GM12892 (cell line): Measurements from ENCODE around the gene MN1.

Experiments used
- DNase-seq: peaks from one replicate; pipeline ENCODE4 v3.0.0; 2011; ENCODE audit not compliant: insufficient read length
- FAIRE-seq: peaks from 2 replicates; lab custom pipeline; 2011; peaks lifted over from hg19 to GRCh38; lab: Jason Lieb, UNC
- POLR2A ChIP-seq: IDR thresholded peaks from 2 replicates; pipeline ENCODE4 v1.6.1; 2011; ENCODE audit warnings: low read depth, low read length, control low read depth
- POLR2AphosphoS5 ChIP-seq: IDR thresholded peaks from 2 replicates; pipeline ENCODE4 v1.6.1; 2011; ENCODE audit warnings: low read depth, low read length, control low read depth
- TAF1 ChIP-seq: IDR thresholded peaks from 2 replicates; pipeline ENCODE4 v1.6.1; 2011; ENCODE audit warnings: low read depth, mild to moderate bottlenecking, control low read depth, low read length, borderline replicate concordance

Gene MN1

DNA sequence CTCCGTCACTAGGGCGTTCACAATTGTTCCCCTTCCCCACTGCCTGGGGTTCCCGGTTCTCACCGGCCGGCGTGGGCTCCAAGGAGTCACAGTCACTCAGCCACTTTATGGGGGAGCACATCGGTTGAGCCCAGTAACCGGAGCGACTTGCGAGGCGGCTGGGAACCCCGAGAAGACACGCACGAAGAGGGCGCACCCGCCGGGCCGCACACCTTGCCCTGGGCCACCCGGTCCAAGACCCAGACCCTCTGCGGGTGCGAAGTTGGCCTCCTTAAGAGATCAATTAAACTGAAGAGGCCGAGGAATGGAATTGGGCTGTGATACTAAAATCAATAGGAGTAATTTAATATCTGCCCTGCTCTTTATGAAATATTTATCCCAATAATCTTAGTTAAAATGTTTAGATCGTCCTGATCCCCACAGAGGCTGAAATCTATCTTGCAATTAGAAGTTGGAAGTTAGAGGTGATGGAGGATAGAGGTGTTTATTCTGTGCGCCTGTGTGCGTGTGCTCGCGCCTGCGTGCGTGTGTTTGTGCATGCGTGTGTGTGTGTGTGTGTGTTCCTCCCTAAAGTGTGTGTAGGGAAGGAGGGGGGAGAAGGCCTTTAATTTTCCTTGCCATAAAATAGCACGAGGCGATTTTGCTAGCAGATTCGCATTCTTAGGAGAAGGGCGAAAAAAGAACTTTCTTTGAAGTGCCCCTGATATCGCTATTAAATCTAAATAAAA is 954 bp upstream of the MN1 start:
- no peak for TF ChIP-seq POLR2AphosphoS5
- TF ChIP-seq POLR2A: no peak
- TF ChIP-seq TAF1: no peak

DNA sequence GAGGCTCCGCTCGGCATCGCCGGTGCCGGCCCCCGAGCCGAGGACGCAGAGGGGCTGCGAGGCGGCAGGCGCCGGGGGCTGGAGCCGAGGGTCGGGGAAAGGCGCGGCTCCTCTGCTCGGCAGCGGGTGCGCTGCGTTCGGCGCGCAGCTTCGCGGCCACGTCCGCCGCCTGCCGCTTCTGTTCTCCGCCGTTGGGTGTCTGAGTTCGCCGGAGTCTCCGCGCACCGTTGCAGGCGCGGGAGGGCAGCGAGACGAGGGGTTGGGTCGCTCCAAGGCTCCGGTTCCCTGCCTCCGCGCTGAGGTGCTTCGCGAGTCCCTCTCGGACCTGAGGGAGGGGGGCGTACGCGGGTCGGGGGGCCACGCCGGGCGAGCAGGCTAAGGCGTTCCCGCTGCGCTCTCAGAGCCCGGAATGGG is 347 bp downstream of the MN1 start:
- TF ChIP-seq POLR2AphosphoS5 (no peak), POLR2A (no peak), TAF1 (no peak)
- FAIRE-seq: no peak
- DNase-seq: no peak

More for the DNA sequence above, 954 bp upstream of the MN1 start:
- no peak for DNase-seq
- no peak for FAIRE-seq

DNA sequence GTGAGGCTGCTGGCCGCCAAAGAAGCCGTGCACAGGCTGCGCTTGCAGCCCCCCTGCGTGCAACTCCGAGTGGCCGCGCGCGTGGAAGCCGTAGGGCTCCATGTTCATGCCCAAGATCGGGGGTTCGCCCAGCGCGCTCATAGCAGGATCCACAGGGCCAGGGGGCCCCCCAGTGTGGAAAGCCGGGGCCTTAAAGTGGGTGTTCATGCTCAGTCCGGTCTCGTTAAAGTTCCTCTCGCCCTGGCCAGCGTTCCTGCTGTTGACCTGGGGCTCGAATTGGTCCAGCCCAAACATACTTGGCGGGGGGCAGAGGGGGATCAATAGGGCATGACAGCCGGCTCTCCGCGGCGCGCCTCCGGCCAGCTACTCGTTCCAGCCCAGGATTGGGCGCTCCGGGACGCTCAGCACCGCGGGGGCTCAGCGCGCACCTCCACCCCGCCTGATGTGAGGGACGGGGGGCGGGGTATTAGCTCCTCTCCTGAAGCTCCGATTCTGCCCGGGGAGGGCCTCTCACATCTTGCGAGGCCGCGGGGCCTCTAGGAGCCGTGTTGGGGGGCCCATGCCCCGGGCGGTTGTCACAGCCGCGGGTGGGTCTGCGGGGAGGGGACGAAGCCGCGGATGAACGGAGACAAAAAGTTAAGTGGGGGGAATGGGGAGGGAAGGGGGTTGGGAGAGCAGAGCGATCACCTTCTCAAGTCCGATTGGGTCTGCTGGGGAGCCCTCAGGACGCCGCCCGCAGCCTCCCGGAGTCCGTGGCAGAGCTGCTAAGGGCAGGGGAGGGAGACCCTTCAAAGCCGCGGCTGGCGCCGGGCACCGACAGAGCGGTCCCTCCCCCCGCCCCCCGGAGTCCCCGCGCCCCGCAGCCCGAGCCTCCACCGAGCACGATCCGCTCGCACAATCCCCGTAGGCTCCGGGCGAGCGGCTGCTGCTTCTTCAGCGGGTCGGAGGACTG is 1.0 kb downstream of the MN1 start:
- TF ChIP-seq TAF1: no peak
- no peak for TF ChIP-seq POLR2A
- no peak for TF ChIP-seq POLR2AphosphoS5
- no peak for FAIRE-seq
- no peak for DNase-seq

DNA sequence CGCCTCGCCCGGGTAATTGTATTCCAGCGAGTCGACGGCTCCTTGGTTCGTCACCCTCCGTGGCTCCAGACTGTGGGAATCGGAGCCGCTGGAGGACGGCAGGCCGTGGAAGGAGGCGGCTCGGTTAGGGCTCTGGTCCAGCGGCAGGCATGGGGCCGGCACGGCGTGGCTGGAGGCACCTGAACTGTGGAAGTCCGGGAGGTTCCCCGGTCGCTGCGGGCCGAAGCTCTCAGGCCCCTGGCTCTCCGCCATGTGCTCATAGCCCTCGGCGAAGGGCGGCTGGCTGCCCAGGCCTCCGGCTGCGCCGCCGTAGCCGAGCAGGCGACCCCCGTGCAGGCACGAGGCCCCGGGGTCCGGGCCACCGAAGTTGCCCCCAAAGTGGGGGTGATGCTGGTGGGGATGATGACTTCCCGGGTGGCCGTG is 1.7 kb downstream of the MN1 start:
- DNase-seq (no peak), FAIRE-seq (no peak)

DNA sequence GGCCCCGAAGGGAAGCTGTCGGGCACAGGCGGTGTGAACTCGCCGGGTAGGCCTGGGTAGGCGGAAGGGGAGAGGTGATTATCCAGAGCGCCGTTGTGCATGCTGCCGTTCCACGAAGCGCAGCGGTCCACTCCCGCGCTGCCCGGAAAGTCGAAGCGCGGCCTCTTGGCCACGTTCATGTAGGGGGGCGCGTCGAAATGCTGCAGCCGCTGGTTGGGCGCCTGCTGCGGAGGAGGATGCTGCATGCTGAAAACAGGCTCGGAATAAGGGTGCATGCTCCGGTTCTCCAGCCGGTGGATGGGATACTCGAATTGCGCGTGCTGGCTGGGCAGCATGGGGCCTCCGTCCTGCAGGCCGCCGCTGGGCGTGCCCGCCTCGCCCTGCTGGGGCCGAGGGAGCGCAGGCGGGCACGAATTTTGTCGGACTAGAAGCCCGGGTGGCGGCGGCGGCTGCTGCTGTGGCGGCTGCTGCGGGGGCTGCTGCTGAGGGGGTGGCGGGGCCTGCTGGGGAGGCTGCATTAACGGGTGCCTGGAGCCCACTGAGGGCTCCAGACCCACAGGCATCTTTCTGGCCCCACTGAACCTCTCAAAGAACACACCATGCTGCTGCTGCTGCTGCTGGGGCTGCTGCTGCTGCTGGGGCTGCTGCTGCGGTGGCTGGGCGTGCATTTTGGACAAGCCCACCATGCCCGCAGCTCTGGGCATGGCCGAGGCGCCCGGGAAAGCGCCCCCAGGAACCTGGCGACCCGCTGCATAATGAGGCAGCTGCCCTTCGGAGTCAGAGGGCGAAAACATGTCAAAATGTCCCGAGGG is 2.3 kb downstream of the MN1 start:
- FAIRE-seq (no peak), DNase-seq (no peak)
- TF ChIP-seq POLR2A: no peak
- TF ChIP-seq TAF1: no peak
- no peak for TF ChIP-seq POLR2AphosphoS5

More for the DNA sequence above, 1.7 kb downstream of the MN1 start:
- TF ChIP-seq POLR2A (no peak), POLR2AphosphoS5 (no peak), TAF1 (no peak)

DNA sequence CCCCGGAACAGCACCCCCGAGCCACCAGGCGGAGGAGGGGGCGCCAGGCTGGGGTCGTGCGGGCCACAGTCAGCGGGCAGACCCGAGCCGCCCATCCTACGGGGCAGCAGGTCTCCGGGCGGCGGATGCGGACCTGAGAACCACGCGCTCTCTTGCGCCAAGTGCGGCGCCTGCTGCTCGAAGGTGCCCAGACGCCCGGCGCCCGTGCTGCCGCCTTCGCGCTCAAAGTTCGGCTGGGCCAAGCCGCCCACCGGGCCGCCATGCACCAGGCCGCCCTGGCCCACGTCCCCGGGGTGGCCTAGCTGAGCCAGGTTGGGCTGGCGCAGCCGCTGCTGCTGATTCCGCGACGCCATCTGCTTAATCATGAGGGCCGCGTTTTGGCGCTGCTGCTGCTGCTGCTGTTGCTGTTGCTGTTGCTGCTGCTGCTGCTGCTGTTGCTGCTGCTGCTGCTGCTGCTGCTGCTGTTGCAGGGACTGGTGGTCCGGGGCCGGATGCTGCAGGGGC is 3.0 kb downstream of the MN1 start:
- FAIRE-seq: no peak
- TF ChIP-seq TAF1: no peak
- TF ChIP-seq POLR2AphosphoS5: no peak
- TF ChIP-seq POLR2A: no peak
- DNase-seq: no peak

DNA sequence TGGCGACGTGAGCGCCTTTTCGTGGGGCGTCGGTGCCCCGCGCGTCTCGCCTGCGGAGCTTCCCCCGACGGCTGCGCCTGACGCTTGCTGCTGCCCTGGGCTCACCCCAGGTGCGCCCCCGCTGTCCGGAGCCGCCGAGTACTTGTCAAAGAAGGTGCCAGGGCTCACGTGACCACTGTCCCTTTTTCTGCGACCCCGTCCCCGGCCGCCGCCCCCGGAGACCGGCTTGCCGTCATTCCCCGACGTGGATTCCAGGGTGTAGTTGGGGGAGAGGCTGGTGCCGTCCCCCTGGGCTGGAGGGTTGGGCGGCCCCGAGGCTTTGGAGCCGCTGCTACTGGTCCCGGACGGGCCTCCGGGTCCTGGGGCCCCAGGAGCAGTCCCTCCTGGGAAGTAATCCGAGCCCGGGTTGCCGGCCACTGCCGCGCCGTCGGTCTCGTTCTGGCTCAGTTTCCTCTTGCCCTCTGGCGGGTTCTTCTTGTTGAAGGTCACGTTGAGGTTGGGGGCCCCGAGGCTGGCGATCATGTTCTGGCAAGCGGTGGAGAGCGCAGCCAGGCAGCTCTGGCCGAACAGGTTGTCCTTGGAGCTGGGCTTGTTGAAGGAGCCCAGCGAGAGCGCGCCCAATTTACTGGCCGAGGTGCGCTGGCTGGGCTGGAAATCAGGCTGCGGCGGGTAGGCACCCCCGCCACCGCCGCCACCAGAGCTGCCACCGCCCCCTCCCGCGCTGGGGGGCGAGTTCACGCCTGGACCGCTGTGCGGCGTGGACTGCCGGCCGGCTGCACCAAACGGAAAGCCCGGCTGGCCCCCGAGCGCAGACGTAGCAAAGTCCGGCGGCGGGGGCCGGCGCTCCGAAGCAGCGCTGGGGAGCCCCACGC is 3.8 kb downstream of the MN1 start:
- TF ChIP-seq TAF1 (no peak), POLR2A (no peak), POLR2AphosphoS5 (no peak)
- DNase-seq (no peak), FAIRE-seq (no peak)

DNA sequence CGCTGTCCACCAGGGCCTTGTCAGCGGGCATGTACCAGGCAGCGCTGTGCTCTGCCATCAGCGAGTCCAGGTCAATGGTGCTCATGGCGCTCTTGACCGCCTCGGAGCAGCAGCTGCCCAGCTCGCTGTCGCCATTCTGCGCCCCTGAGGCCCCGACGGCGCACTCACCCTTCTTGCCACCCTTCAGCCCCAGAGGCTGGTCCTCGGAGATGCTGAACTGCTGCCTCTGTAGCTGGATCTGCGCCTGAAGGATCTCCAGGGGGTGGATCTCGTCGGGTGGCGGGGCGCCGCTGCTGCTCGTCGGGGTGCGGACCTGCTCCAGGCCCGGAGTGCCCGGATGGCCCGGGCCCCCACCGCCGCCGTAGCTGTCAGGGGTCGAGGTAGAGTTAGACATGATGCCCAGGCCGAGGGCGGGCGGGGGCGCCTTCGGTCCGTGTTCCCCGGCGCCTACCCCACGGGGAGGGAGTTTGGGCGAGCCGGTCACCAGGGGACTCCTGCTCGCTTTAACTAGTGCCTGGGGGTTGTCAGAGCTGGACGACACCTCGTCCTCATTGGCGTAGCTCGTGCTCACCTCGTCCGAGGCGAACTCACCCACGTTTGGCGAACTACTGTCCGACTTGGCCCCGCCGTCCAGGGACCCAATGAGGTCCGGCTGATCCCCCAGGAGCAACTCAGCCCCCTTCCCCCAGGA is 4.6 kb downstream of the MN1 start:
- TF ChIP-seq POLR2AphosphoS5: no peak
- DNase-seq: no peak
- FAIRE-seq: no peak

DNA sequence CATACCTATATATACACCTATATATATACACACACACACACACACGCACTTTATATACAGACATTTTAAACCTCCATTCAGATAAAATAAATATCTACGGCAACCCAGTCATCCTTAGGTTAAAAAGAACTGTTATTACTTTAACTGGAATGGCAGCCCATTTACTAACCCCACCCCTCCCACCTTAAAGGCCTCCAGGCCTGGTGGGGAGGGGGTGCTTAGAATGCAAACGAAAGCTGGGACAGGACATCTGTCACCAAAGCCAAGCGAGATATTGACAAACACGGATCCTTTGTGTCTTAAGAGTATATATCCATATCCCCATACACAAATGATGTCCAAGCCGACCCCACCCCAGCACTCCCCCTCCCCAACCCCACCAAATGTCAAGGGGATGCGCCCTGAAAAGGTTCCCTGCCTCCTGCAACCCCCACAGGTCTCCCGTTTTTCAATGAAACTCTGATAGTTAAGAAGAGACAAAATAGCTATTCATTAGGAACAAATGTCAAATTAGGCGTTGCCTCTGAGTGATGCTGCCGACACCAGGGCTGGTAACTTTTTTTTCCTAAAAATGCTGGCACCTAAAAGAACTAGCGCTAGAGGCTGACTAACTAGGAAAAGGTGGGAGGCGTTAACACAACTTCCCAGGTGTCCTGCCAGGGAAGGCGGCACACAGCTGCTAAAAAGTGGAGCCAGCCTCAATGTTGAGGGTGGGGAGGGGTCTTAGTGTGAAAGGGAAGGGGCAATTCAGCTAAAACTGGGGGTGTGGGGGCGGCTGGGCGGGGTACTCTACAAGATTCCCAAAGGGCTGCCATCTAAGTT is 5.6 kb downstream of the MN1 start:
- FAIRE-seq: no peak
- TF ChIP-seq POLR2A (no peak), TAF1 (no peak), POLR2AphosphoS5 (no peak)
- DNase-seq: no peak

DNA sequence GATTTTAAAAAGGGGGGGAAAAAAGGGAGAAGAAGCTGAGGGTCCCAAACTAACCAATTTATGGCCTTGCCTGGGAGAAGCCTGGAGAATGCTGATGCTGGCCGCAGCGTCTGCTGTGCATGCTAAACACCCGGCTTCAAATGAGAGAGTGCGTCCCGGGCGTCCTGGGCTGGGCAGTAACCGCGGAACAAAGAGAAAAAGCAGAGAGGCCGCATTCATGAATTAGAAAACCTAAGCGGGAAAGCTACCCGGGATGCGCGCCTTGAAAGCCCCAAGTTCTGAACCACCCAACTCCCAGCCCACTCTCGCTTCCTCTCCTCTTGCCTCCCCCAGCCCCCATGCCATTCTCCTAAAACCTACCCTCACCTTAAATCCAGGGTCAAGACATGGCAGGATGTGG is 6.5 kb downstream of the MN1 start:
- DNase-seq (no peak), FAIRE-seq (no peak)
- TF ChIP-seq POLR2A: no peak
- TF ChIP-seq TAF1: no peak
- TF ChIP-seq POLR2AphosphoS5: no peak
